HUES64 (cell line): ENCODE results near the gene FGD4.
"Not testable (repeated sequence)": the region's sequence is repeated elsewhere in the genome, so short reads cannot be mapped to it uniquely, and the experiment has no call there.

Experiments used
- H3K27ac ChIP-seq: 2 replicates; pipeline ENCODE4 v1.7.0; 2013; ENCODE audit warnings: low read depth, low read length, inconsistent platforms
- H3K27me3 ChIP-seq: 2 replicates; pipeline ENCODE4 v1.6.1; 2013; ENCODE audit warnings: mild to moderate bottlenecking, low read length; ENCODE audit not compliant: insufficient read depth
- H3K36me3 ChIP-seq: 2 replicates; pipeline ENCODE4 v1.6.1; 2013; ENCODE audit warnings: mild to moderate bottlenecking, low read length; ENCODE audit not compliant: insufficient read depth
- H3K4me1 ChIP-seq: 2 replicates; pipeline ENCODE4 v1.6.1; 2013; ENCODE audit warnings: mild to moderate bottlenecking, low read length, moderate library complexity; ENCODE audit not compliant: insufficient read depth
- H3K4me3 ChIP-seq: 2 replicates; pipeline ENCODE4 v1.5.1; 2013; ENCODE audit warnings: mild to moderate bottlenecking, low read length, moderate library complexity
- H3K9ac ChIP-seq: 2 replicates; pipeline ENCODE4 v1.6.1; 2013; ENCODE audit warnings: mild to moderate bottlenecking, low read depth, low read length
- H3K9me3 ChIP-seq: 2 replicates; pipeline ENCODE4 v1.6.1; 2013; ENCODE audit warnings: low read depth, low read length; ENCODE audit not compliant: insufficient read depth
- WGBS: fragments of 150-250, 120-280 bp; methylation state at CpG from one replicate; pipeline ENCODE4 v1.1.7; 2013; ENCODE audit warnings: missing lambda C conversion rate; 5-methylcytosine and 5-hydroxymethylcytosine counted together

Gene FGD4

GRCh38 chr12:32522331-32523221 lies 123.2 kb downstream of the FGD4 start:
- H3K9ac ChIP-seq = no peak overlapping the region
- no peaks in the 10 kb centered on the region for H3K36me3 ChIP-seq

GRCh38 chr12:32525802-32526201 lies 126.4 kb downstream of the FGD4 start:
- not testable (repeated sequence) for H3K9me3 ChIP-seq, H3K4me3 ChIP-seq, H3K27me3 ChIP-seq, H3K9ac ChIP-seq, H3K27ac ChIP-seq, H3K36me3 ChIP-seq
- WGBS = 90% methylated on average over 20 of the region's 20 CpGs
- peaks cover 16% of the 10 kb centered on the region for H3K4me1 ChIP-seq

More at GRCh38 chr12:32522331-32523221, 123.2 kb downstream of the FGD4 start:
- Histone ChIP-seq H3K27ac (peak overlapping the region; percentile 53), H3K9me3 (no peaks in the 10 kb centered on the region), H3K27me3 (no peaks in the 10 kb centered on the region), H3K4me1 (peaks cover 16% of the 10 kb centered on the region), H3K4me3 (no peak overlapping the region)
- 73% methylated on average over 5 of the region's 5 CpGs for WGBS

- not testable (repeated sequence) for H3K27me3 ChIP-seq, H3K36me3 ChIP-seq, H3K27ac ChIP-seq, H3K9me3 ChIP-seq, H3K9ac ChIP-seq, H3K4me3 ChIP-seq
- peaks cover 16% of the 10 kb centered on the region for H3K4me1 ChIP-seq
- WGBS = 95% methylated on average over 9 of the region's 9 CpGs
Observed at GRCh38 chr12:32526343-32526742, 127.0 kb downstream of the FGD4 start.

GRCh38 chr12:32532422-32532821 lies 133.1 kb downstream of the FGD4 start:
- H3K4me1 ChIP-seq = peaks cover 27% of the 10 kb centered on the region
- no peak overlapping the region for H3K9ac ChIP-seq
- no peaks in the 10 kb centered on the region for H3K9me3 ChIP-seq
- WGBS = 91% methylated on average over 1 of the region's 1 CpG
- H3K4me3 ChIP-seq = no peak overlapping the region
- no peaks in the 10 kb centered on the region for H3K36me3 ChIP-seq
- H3K27me3 ChIP-seq = no peaks in the 10 kb centered on the region
- no peak overlapping the region for H3K27ac ChIP-seq

- Histone ChIP-seq H3K9me3 (no peaks in the 10 kb centered on the region), H3K36me3 (no peaks in the 10 kb centered on the region), H3K4me1 (peaks cover 27% of the 10 kb centered on the region), H3K9ac (no peak overlapping the region), H3K27me3 (no peaks in the 10 kb centered on the region), H3K4me3 (no peak overlapping the region), H3K27ac (no peak overlapping the region)
Observed at GRCh38 chr12:32532951-32533350, 133.6 kb downstream of the FGD4 start.

GRCh38 chr12:32533506-32533905 lies 134.1 kb downstream of the FGD4 start:
- 94% methylated on average over 10 of the region's 10 CpGs for WGBS
- not testable (repeated sequence) for H3K9me3 ChIP-seq, H3K36me3 ChIP-seq, H3K4me3 ChIP-seq, H3K9ac ChIP-seq, H3K27me3 ChIP-seq, H3K27ac ChIP-seq
- H3K4me1 ChIP-seq = peaks cover 27% of the 10 kb centered on the region

GRCh38 chr12:32533971-32534590 lies 134.7 kb downstream of the FGD4 start:
- no peak overlapping the region for H3K27ac ChIP-seq
- WGBS = 57% methylated on average over 6 of the region's 6 CpGs
- no peaks in the 10 kb centered on the region for H3K27me3 ChIP-seq
- no peak overlapping the region for H3K4me3 ChIP-seq
- no peaks in the 10 kb centered on the region for H3K9me3 ChIP-seq
- H3K4me1 ChIP-seq = peaks cover 27% of the 10 kb centered on the region
- no peak overlapping the region for H3K9ac ChIP-seq
- H3K36me3 ChIP-seq = no peaks in the 10 kb centered on the region

- Histone ChIP-seq H3K4me3 (no peak overlapping the region), H3K9ac (no peak overlapping the region), H3K27ac (no peak overlapping the region), H3K4me1 (peaks cover 27% of the 10 kb centered on the region), H3K9me3 (no peaks in the 10 kb centered on the region), H3K36me3 (no peaks in the 10 kb centered on the region), H3K27me3 (no peaks in the 10 kb centered on the region)
- WGBS = no CpG with 5 or more reads among the region's 1 CpG
Observed at GRCh38 chr12:32534698-32535097, 135.3 kb downstream of the FGD4 start.

GRCh38 chr12:32535288-32535999 lies 136.1 kb downstream of the FGD4 start:
- Histone ChIP-seq H3K27me3 (no peaks in the 10 kb centered on the region), H3K27ac (no peak overlapping the region), H3K36me3 (no peaks in the 10 kb centered on the region), H3K9me3 (no peaks in the 10 kb centered on the region), H3K4me1 (peaks cover 34% of the 10 kb centered on the region), H3K4me3 (no peak overlapping the region), H3K9ac (no peak overlapping the region)
- 65% methylated on average over 6 of the region's 6 CpGs for WGBS

GRCh38 chr12:32536000-32536345 lies 136.6 kb downstream of the FGD4 start:
- Histone ChIP-seq H3K9ac (no peak overlapping the region), H3K4me1 (peaks cover 37% of the 10 kb centered on the region), H3K27ac (no peak overlapping the region), H3K36me3 (no peaks in the 10 kb centered on the region), H3K9me3 (no peaks in the 10 kb centered on the region), H3K4me3 (no peak overlapping the region), H3K27me3 (no peaks in the 10 kb centered on the region)
- WGBS = no CpG with 5 or more reads among the region's 1 CpG

GRCh38 chr12:32541754-32542374 lies 142.5 kb downstream of the FGD4 start:
- Histone ChIP-seq H3K4me3 (no peak overlapping the region), H3K27ac (no peak overlapping the region), H3K9me3 (no peaks in the 10 kb centered on the region), H3K27me3 (no peaks in the 10 kb centered on the region), H3K9ac (no peak overlapping the region), H3K36me3 (peaks cover 4% of the 10 kb centered on the region), H3K4me1 (peaks cover 28% of the 10 kb centered on the region)
- WGBS = 96% methylated on average over 3 of the region's 3 CpGs
